Anterior cingulate cortex (tissue), 58 donors: ENCODE data around the gene P4HA2.

Source experiments
- DNase-seq, 58 donors: peaks; one replicate each; lab custom pipeline; 2025; lab: John Stamatoyannopoulos, UW

The P4HA2 gene

GRCh38 chr5:132228241-132229035 is 785 bp upstream of the P4HA2 start:
- DNase-seq: peak in 1 of 58 donors; percentile 38

- peak in 7 of 58 donors; percentile 8 to 72 (median 41) for DNase-seq
Observed at GRCh38 chr5:132227235-132227484, 493 bp downstream of the P4HA2 start.

DNA sequence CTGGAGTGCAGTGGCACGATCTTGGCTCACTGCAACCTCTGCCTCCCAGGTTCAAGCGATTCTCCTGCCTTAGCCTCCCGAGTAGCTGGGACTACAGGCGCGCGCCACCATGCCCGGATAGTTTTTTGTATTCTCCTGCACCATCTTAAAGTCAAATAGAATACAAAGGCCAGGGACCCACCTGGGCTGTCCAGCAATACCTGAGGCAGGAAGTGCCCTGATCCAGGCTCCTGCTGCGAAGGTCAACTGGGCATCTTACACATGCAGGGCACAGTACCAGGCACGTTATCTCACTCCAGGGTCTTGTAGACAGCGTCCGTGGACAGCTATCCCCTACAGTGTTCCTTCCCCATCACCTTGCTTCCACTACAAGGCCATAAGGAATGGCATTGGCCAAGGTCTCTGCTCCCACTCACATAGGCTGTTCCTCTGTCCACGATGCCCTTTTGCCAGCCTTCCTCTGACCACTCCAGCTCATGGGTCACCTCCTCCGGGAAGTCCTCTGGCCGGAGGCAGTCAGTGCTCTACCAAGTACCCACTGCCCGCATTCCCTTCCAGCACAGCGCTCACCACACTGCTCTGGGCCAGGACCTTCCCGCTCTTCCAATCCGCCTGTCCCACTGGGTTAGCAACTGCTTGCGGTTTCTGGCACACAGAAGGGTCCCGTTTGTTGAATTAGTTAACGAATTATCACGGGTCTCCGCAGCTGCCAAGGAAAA is 978 bp downstream of the P4HA2 start:
- DNase-seq: peak in 5 of 58 donors; percentile 20 to 72 (median 40)

DNA sequence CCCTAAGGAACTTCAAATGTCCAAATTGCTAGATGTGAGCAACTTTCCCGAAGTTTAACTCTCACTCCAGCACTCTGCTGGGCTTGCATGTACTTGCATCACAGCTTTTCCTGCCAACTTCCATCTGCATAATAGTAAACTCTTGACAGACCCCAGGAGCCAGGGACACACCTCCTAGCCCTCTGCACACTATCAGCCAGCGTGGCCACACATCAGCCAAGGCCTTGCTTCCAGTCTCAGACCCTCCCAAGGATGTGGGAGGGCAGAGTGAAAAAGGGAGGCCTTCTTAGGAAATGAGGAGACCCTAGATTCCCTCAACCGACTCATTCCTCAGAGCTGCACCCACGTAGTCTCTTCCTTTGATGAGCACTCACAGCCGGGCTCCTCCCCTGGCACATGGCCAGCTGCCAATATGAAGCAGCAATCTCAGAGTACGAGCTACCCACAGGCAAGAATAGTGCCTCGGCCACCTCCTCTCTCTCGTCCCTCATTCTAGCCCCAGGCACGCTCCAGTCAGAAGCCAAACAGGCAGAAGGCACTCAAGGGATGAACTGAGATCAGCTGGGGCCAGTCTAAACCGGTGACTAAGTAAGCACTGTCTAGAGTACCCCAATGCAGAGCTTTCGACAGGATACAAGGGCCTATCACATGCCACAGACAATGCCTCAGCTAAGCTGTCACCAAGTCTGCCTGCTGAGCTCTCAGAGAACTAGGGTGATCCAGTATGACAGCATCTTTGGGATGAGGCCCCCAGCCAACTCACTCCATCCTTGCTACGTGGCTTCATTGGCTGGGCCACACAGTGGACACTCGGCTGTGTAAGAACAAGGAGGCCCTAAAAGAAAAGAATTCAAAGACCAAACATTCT is 2.3 kb downstream of the P4HA2 start:
- DNase-seq: peak in 44 of 58 donors; percentile 5 to 80 (median 34)

DNA sequence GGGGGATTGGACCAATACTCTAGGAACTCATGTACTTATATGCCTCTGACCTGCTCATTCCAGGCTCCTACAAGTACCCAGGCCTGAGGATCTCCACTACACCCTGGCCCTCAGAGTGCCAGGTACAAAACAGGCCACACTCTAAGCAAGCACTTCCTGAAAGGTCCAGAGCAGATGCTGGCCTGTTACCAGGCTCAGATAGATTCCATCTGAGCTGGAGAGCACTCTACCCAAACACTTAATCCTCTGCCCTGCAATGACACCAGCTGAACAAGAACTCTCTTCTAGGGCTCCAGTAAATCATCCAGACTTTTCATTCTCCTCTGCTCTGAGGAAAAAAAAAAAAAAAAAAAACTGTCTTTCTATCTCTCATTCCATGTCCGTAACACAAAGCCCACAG is 2.9 kb downstream of the P4HA2 start:
- no peak for DNase-seq

DNA sequence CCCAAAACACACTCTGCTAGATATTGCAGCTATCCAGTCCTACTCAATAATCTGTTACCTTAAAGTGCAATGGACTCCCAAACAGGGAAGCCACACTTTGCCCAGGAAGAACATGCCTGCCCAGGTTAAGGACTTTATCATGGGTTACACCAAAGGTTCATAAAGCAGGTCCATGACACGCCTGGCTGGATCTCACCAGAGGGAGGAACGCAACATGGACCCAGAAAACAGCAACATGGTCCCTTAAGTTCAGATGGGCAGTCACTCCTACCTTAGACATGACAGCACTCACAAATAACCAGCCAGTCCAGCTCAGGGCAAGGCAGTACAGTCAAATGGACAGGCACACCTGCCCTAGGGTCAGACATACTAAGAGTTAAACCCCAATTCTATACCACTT is 3.8 kb downstream of the P4HA2 start:
- DNase-seq: no peak

DNA sequence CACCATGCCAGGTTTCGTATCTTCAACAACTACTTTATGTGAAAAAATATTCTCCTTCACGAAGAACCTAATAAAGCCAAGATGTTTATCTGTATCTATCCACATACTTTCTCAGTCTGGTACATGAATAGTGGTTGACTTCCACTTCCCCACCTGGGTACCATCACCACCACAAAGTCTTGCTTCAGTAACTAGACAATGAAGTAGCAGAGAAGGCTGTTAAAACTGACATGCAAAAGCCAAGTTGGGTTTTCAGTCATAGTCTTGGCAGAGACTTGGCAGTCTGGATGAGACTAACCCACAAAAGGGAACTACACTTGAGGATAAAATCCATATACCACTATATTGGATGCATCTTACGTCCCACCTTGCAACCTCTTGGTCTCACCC is 5.0 kb downstream of the P4HA2 start:
- no peak for DNase-seq

GRCh38 chr5:132221781-132222648 is 5.6 kb downstream of the P4HA2 start:
- DNase-seq: peak in 22 of 58 donors; percentile 9 to 69 (median 28)

DNA sequence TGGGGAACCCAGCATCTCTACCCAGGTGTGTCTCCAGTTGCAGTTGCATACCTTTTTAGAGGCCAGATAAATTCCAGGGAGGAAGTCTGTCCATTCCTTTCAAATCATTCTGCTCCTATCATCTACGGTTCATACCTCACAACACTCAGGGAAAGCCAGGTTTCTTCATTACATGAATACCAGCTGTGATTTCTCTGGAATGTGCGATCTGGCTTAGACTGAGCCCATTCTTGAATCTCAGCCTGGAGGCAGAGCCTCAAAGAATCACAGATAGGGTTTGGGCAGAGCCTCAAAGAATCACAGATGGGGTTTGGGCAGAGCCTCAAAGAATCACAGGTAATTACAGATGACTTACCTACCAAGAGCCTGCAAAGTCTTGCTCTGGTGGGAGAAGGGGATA is 7.2 kb downstream of the P4HA2 start:
- DNase-seq: no peak

GRCh38 chr5:132219981-132220380 is 7.7 kb downstream of the P4HA2 start:
- DNase-seq: no peak

DNA sequence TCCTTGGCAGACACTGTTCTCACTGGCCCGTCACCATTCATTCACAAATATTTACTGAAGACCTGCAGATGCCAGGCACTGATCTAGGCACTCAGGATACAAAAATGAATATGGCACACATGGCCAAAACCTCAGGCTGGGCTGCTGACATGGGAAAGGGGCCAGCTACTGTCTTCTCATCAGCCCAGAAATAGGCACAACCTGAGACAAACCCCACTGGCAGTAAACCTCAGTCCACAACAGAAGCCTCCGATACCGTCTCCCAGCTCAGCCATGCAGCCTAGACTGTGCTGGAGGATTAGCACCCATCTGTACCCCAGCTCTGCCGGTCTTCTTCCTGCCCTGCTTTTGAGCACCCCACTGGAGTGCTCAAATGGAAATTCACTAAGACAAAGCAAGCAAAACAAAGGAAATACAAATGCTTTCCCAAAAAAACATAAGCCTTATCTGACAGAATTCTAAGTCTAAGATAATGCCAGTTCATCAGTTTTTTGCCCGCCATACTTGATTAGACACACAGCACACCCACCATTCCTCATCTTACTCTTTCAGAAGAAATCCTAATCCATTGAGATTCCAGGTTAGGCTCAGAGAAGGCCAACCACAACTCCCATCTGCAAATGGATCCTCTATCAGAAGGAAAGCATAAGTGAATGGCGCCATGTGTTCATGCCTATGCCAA is 8.2 kb downstream of the P4HA2 start:
- no peak for DNase-seq

DNA sequence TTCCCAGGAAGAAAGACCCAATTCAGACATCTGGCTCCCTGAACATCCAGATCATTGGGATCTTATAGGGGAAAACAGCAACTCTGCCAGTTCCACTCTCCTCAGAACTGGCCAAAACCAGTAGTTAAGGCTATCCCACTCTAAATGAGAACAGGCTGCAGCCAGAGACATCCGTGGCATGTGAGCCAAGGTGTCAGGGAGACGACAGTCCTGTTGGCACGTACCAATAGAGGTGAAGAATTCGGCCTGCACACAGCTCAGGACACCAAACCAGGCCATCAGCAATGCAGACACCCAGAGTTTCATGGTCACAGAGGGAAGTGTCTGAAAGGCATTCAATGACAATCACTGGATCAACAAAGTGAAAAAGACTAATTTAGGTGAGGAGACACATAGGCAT is 9.3 kb downstream of the P4HA2 start:
- no peak for DNase-seq

- peak in 55 of 58 donors; percentile 17 to 89 (median 73) for DNase-seq
Observed at GRCh38 chr5:132215329-132215728, 12.3 kb downstream of the P4HA2 start.

DNA sequence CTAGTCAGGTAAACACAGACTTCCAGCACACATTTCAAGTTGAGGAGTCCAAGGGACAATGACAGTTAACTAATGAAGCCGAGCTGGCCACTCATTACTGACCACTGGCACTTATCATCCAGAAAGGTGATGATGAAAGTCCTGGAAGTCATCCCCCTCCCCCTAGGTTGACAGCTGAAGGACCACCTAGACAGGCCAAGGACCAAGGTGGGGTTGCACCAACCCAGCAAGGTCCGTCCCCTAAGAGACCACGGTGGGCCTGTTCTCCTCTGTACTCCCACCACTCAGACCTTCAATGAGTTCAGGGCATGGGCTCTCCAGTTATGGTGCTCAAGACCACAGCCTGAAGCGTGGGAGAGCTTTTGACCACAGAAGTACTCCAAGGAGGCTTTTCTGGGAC is 13.2 kb downstream of the P4HA2 start:
- no peak for DNase-seq

DNA sequence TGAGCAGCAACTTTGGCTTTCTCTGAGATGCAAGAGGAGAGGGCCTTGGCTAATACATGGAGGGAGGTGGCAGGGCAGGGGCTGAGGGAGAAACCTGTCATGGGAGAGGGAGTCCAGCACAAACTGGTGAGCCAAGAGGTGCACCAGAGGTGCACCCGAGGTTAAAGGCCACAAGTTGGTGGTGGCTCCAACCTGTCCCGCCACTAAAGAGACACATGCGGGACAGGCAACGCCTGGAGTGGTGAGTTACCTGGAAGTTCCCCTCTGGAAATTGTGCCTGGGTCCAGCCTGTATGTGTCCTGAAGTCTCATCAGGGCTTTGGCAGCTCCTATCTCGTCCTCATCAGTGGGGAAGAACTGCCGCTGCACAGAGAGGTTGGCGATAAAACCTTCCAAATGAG is 14.0 kb downstream of the P4HA2 start:
- no peak for DNase-seq

DNA sequence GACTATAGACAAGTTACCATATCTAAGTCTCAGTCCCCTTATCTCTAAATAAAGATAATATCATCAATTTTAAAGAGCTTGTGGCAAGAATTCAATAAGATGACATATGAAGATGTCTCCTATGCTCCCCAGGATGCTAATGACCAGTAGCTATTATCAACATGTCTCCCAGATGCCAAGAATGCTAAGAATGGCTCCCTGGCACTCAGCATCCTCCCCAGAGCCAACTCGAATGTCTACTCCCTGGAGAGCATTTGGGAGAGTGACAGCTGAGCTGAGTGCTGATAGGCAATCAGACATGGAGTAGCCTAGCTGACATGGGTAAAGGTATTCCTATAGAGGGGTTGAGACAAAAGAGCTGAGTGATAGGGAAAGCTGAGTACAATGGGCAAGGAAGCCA is 15.9 kb downstream of the P4HA2 start:
- DNase-seq: no peak

DNA sequence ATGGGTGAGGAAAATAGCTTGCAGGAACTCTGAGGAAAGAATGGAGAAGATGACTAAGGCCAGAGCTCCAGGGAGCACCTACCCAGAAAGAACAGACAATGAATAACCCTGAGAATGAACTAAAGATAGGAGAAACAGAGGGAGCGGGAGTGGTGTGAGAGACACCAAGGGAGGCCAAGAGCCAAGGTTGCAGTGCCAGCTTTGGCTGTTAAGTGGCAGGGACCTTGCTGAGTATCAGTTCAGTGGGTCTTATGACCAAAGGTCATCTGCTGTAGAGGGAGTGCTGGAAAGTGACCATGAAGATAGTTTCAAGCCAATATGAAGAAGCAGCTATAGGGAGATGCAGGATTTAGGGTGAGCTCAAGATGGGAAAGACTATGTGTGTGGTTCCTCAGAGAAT is 16.7 kb downstream of the P4HA2 start:
- no peak for DNase-seq

DNA sequence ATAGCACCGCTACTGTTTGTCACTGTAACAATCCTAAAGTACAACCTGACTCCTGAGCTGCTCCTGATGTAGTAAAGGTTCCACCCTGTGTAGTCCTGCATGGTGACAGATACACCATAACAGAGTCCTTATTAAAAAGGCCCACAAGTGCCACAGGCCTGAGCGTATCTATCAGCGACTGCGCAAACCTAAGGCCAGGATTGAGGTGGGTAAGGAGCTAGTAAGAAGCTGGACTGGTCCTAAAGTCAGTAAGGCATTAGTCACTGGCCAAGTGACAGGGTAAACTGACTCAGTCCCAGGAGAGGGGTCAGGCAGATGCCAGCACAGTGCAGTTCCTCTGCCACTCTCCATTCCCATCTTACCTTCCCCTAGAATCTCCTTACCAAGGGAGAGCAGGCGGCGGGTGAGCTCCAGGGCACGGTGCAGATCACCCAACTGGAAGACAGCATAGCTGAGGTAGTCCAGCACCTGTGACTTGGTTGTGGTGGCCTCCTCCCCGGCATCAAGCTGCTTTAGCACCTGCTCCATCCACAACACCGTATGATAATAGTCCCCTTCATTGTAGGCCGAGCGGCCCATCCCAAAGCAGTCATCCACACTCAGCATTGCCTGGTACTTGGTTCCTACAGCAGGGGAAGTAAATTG is 17.6 kb downstream of the P4HA2 start:
- DNase-seq: no peak

- no peak for DNase-seq
Observed at GRCh38 chr5:132209131-132209530, 18.5 kb downstream of the P4HA2 start.
